Bladder microvascular endothelial cell (primary cell): ENCODE results near the gene ZNF792. TPM values are rescaled to one million over a fixed set of nuclear protein-coding genes. Genes with fewer than 3 reads are reported as not detected.

Experiments
- total RNA-seq: library from RNA; depleted of rRNA; stranded (reverse); fragments of >200 nt; gene quantifications from 2 replicates; pipeline ENCODE4 v1.2.3, GENCODE V29; 2014

ZNF792 gene
- total RNA-seq = 29.6 and 51.1 TPM in 2 replicates

DNA sequence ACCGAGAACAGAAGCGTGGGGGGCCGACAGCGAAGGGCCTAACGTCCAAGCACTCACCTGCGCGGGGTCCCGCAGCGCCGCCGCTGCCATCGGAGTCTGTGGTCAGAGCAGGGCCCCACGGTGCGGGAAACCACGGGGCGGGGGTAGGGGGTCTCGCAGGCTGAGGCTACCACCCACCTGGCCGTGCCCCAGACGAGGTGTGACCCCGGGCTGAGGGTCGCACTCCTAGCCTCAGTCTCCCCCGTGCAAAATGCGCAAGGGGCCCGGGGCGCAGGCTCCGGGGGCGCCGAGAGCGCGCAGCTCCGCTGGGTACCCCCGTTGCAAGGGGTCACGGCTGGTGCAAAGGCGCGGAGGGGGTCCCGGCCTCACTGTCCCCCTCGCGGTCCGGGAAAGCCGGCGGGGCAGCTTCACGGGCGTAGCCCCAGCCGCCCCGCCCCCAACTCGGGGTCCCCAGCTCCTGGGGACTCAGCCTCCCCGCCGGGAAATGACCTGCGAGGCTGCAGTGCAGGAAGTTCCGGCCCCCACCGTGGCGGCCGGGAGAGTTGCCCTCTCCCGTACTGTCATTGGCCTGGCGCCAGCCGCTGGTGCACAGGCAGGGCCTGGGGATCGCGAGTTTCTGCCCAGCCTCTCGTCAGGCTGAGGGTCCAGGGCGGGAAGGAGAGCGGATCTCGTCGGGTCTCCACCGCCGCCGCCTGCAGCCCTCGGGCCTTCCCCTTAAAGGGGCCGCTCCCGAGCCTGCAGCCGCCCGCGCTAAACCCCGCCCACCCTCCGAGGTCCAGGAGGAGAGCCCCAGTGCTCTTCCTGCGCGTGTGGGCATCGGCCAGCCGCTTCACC is at the start of gene ZNF792:
TSS of gene ZNF792 (minus strand) at position 657 of the 834 bp plus-strand sequence. CDS start at position 90, 567 bp downstream.

DNA sequence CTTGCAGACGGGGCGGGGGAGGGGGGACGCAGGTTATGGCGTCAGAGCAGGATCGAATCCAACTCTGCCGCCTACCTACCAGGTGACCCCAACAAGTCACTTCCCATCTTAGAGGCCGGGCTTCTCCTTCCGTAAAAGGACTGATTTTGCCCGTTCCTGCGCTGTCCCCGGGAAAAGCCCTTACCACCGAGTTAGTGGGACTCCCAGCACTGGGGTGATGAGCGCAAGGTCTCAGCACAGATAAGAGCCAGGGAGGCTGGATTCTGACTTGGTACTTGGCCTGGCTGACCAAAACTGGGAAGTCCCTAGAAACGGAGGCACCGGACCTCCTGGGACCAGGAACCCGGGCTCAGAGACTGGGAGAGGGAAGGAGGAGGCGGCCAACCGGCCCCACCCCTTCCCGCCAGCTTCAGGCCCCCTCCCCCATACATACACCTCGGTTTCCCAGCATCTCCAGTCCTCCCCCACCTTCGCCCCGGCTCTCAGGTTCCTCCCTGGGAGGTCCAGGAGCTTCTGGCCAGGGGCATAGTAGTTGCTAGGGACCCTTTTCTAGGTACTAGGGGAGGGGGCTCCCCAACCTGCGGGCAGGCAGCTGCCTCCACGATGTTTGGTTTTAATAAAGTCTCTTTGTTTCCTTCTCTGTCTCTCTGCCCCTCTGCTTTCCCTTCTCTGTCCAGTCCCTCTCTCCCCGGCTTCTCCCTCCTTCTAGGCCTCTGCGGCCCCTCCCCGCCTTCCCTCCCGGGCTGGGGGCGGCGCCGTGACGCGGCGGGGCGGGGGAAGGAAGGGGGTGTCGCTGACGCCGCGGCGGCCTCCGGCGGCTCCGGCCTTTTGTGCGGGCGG is 35.7 kb upstream of the ZNF792 start, which contains the start of gene GRAMD1A:
TSS of gene GRAMD1A (plus strand) at position 826 of the 840 bp plus-strand sequence. CDS start 156 bp downstream, outside the sequence.

DNA sequence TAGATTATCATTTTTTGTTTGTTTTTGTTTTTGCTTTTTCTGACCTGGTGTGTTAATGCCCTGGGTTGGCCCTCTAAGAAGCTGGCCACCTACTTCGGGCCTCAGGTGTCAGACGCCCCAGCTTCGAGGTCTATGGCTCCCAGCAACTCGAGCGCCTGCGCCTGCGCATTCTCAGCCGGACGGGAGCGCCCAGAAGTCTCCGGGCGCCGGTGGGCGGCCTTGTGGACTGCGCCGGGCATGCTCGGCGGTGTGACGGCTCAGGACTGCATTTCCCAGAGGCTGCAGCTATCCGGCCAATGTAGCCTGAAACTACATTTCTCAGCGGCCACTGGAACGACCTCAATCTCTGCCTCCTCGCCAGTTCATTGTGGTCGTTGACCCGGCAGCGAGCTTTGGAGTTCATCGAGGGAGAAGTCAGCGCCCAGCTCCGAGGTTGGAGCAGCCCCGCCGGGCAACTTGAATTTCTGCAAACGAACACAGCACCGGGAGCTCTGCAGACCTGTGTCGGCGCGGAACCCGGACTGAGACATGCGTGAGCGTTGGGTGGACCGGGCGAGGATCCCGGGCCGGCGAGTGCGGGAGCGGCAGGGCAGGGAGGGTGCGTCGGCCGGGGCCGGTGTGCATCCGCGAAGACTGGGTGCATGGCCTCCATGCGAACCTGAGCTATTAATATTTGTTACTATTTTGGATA is 37.2 kb downstream of the ZNF792 start, which contains the start of gene ZNF30:
TSS of gene ZNF30 (plus strand) at position 219 of the 691 bp plus-strand sequence. CDS start 3,045 bp downstream, outside the sequence.

Other genes starting within 250 kb of the ZNF792 start
- gene ZNF181, start 230.0 kb downstream of the ZNF792 start, total RNA-seq = 6.8 and 14.6 TPM in 2 replicates
- 3.2 and 5.0 TPM in 2 replicates for gene ZNF599, start 191.0 kb downstream of the ZNF792 start, total RNA-seq
- 3.6 and 4.8 TPM in 2 replicates for gene ZNF30, start 37.3 kb downstream of the ZNF792 start, total RNA-seq
- 24.9 and 52.8 TPM in 2 replicates for gene GRAMD1A, start 36.1 kb upstream of the ZNF792 start, total RNA-seq
- gene SCN1B, start 66.2 kb upstream of the ZNF792 start, total RNA-seq = 5.4 and 5.8 TPM in 2 replicates
- not detected in 2 replicates for gene HPN, start 77.5 kb upstream of the ZNF792 start, total RNA-seq
- not detected in 2 replicates for gene FXYD3, start 151.6 kb upstream of the ZNF792 start, total RNA-seq
- gene LGI4, start 170.8 kb upstream of the ZNF792 start, total RNA-seq = not detected in 2 replicates
- not detected in 2 replicates for gene FXYD1, start 174.6 kb upstream of the ZNF792 start, total RNA-seq
- not detected in 2 replicates for gene FXYD7, start 179.0 kb upstream of the ZNF792 start, total RNA-seq
- 12.3 and 18.5 TPM in 2 replicates for gene FXYD5, start 190.5 kb upstream of the ZNF792 start, total RNA-seq